Measurements from ENCODE around the gene ASF1B.

ASF1B gene

DNA sequence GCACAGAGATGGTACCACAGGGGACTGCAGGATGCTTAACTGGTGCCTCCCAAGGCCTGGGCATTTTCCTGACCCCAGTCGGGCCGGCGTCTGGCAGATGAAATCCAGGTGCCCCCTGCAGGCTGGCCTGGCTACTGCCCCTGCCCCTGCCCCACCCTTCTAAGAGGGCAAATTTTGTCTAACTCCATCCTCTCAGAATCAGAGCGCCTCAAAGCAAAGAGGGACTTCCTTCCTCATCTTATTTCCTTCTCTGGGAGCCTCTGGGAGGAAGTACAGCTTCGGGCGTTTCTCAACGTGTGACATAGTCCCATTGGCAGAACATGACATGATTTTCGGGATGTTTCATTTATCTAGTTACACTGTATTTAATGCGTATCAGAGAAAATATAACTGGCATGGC lies 21.5 kb downstream of the ASF1B start:
- FAIRE-seq (no peak), DNase-seq (ENCODE audit: insufficient read length, low spot score) (no peak)
- no peak for TF ChIP-seq POLR2A (IDR thresholded peaks at IDR 0.05; ENCODE audit: low read depth, low read length)

GRCh38 chr19:14114439-14114838 lies 21.9 kb downstream of the ASF1B start:
- DNase-seq (ENCODE audit: insufficient read length, low spot score) (no peak), FAIRE-seq (no peak)
- TF ChIP-seq POLR2A (IDR thresholded peaks at IDR 0.05; ENCODE audit: low read depth, low read length) = no peak

GRCh38 chr19:14113762-14114414 lies 22.5 kb downstream of the ASF1B start:
- DNase-seq (ENCODE audit: insufficient read length, low spot score) (no peak), FAIRE-seq (no peak)
- no peak for TF ChIP-seq POLR2A (IDR thresholded peaks at IDR 0.05; ENCODE audit: low read depth, low read length)

GRCh38 chr19:14112809-14113385 lies 23.5 kb downstream of the ASF1B start:
- no peak for FAIRE-seq

DNA sequence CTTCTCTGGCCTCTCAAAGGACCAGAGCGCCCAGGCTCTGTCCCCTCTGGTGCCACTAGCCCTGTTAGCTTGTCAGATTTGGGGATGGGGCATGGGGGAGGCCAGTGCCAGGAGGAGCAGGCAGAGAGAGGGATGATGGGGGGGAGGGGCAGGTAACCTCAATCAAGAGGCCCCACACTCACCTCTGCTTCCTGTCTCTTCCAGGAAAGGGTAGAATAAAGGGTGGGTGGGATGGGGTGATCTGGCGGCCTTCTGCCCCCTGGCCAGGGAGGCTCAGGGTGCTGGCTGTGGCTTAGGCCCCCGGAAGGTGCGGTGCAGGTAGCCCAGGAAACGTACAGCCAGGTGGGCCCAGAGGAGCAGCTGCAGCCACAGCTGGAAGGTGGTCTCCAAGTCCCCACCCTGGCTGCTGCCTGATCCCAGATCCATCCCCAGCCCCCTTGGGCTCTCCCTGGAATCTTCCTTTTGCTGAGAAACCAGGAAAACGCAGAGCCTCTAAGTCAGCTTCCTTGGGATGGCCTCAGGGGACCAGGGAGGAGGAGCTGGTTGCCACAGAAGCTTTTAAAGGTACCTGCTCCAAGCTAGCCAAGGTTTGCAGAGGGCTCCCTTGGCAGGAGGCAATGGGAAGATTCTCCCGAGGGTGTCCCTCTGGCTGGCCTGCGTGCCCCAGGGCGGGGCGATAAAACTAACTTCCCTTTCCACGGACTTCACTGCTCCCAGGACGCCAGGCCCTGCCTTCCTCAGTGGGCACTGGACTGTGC lies 24.2 kb downstream of the ASF1B start:
- FAIRE-seq (no peak), DNase-seq (ENCODE audit: insufficient read length, low spot score) (no peak)

More at GRCh38 chr19:14112809-14113385, 23.5 kb downstream of the ASF1B start:
- no peak for DNase-seq (ENCODE audit: insufficient read length, low spot score)
- TF ChIP-seq POLR2A (IDR thresholded peaks at IDR 0.05; ENCODE audit: low read depth, low read length) = no peak

GRCh38 chr19:14111486-14111885 lies 24.9 kb downstream of the ASF1B start:
- TF ChIP-seq POLR2A (IDR thresholded peaks at IDR 0.05; ENCODE audit: low read depth, low read length) = no peak
- DNase-seq (ENCODE audit: insufficient read length, low spot score) (no peak), FAIRE-seq (no peak)

More for the DNA sequence above, 24.2 kb downstream of the ASF1B start:
- TF ChIP-seq POLR2A (IDR thresholded peaks at IDR 0.05; ENCODE audit: low read depth, low read length) = no peak

DNA sequence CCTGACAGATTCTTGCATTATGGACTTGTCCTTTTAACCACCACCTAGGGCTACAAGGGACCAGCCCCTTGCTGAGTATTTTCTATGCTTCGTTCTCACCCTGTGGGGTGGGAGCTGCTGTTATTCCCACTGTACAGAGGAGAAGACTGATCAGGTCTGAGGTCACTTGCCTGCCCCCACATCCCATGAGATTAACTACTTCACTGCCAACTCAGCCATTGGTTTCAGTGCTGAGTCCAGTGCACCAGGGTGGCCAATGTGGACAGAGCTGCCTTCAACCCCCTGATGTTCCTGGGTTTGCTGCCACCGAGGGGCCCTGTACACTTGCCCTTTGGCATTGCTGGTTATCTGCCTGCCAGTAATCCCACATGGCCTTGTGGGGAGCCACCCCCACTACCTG lies 25.7 kb downstream of the ASF1B start:
- DNase-seq (ENCODE audit: insufficient read length, low spot score) (no peak), FAIRE-seq (no peak)
- TF ChIP-seq POLR2A (IDR thresholded peaks at IDR 0.05; ENCODE audit: low read depth, low read length) = no peak

GRCh38 chr19:14107581-14108461 lies 28.6 kb downstream of the ASF1B start:
- DNase-seq (ENCODE audit: insufficient read length, low spot score) (no peak), FAIRE-seq (no peak)
- no peak for TF ChIP-seq POLR2A (IDR thresholded peaks at IDR 0.05; ENCODE audit: low read depth, low read length)

GRCh38 chr19:14106840-14107239 lies 29.5 kb downstream of the ASF1B start:
- FAIRE-seq = no peak
- TF ChIP-seq POLR2A (IDR thresholded peaks at IDR 0.05; ENCODE audit: low read depth, low read length) = no peak
- DNase-seq (ENCODE audit: insufficient read length, low spot score) = no peak

GRCh38 chr19:14105680-14106079 lies 30.7 kb downstream of the ASF1B start:
- no peak for TF ChIP-seq POLR2A (IDR thresholded peaks at IDR 0.05; ENCODE audit: low read depth, low read length)
- DNase-seq (ENCODE audit: insufficient read length, low spot score) = no peak
- no peak for FAIRE-seq

- no peak for DNase-seq (ENCODE audit: insufficient read length, low spot score)
- no peak for FAIRE-seq
These were observed 33.1 kb downstream of the ASF1B start for GRCh38 chr19:14103310-14103709.

DNA sequence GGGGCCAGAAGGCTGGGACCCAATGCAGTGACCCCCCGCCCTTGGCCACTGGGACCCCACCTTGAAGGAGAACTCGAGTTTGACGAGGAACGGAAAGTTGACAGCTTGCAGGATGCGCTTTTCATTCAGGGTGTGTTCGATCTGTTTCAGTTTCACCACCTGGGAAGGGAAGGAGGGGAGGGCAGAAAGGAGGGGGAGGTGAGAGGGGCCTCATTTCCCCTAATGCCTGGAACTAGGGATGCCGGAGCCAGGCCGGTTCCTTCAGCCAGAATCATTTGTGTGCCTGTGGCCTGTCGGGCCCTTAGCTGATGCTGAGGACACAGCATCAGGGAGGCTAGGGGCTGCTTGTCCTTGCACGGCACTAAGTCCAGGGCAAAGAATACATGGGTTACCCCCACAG lies 33.6 kb downstream of the ASF1B start:
- no peak for TF ChIP-seq POLR2A (IDR thresholded peaks at IDR 0.05; ENCODE audit: low read depth, low read length)
- DNase-seq (ENCODE audit: insufficient read length, low spot score) (no peak), FAIRE-seq (no peak)

More at GRCh38 chr19:14103310-14103709, 33.1 kb downstream of the ASF1B start:
- TF ChIP-seq POLR2A (IDR thresholded peaks at IDR 0.05; ENCODE audit: low read depth, low read length) = no peak

GRCh38 chr19:14102102-14102696 lies 34.2 kb downstream of the ASF1B start:
- no peak for FAIRE-seq
- no peak for DNase-seq (ENCODE audit: insufficient read length, low spot score)
- TF ChIP-seq POLR2A (IDR thresholded peaks at IDR 0.05; ENCODE audit: low read depth, low read length) = no peak

Measured in H54 (cell line).